Trophoblast cell (in vitro differentiated cells and primary cell): ENCODE measurements around the gene IWS1.

Experiments
- DNase-seq, 2 donors: peaks; one replicate each; pipeline ENCODE4 v3.0.0-alpha.2; 2016
- H2AFZ ChIP-seq: 2 replicates; pipeline ENCODE4 v1.6.1; 2013; ENCODE audit warnings: low read length, moderate library complexity, mild to moderate bottlenecking; ENCODE audit not compliant: insufficient read depth, poor library complexity
- H2AK5ac ChIP-seq: 2 replicates; pipeline ENCODE4 v1.6.1; 2013; ENCODE audit warnings: mild to moderate bottlenecking, low read length
- H2BK120ac ChIP-seq: 2 replicates; pipeline ENCODE4 v1.6.1; 2013; ENCODE audit warnings: low read length, mild to moderate bottlenecking, moderate library complexity; ENCODE audit not compliant: insufficient read depth, poor library complexity
- H2BK12ac ChIP-seq: 2 replicates; pipeline ENCODE4 v1.6.1; 2013; ENCODE audit warnings: mild to moderate bottlenecking, low read length, moderate library complexity
- H2BK5ac ChIP-seq: 2 replicates; pipeline ENCODE4 v1.6.1; 2013; ENCODE audit warnings: low read length, low read depth, moderate library complexity, mild to moderate bottlenecking; ENCODE audit not compliant: poor library complexity
- H3K14ac ChIP-seq: 2 replicates; pipeline ENCODE4 v1.6.1; 2013; ENCODE audit warnings: mild to moderate bottlenecking, low read length
- H3K18ac ChIP-seq: 2 replicates; pipeline ENCODE4 v1.6.1; 2013; ENCODE audit warnings: mild to moderate bottlenecking, low read length
- H3K23ac ChIP-seq: 2 replicates; pipeline ENCODE4 v1.6.1; 2013; ENCODE audit warnings: low read length
- H3K27ac ChIP-seq: 2 replicates; pipeline ENCODE4 v1.5.1; 2013; ENCODE audit warnings: low read depth, mild to moderate bottlenecking, inconsistent platforms, low read length, moderate library complexity
- H3K27me3 ChIP-seq: 2 replicates; pipeline ENCODE4 v1.6.1; 2013; ENCODE audit warnings: inconsistent platforms, mild to moderate bottlenecking, low read length, moderate library complexity; ENCODE audit not compliant: insufficient read depth
- H3K36me3 ChIP-seq, 2 experiments: 1 replicate in 1 of 2; 2 replicates in 1 of 2; pipeline ENCODE4 v1.6.1; 2013; ENCODE audit warnings: low read length in 2 of 2, mild to moderate bottlenecking in 2 of 2, moderate library complexity in 1 of 2; ENCODE audit not compliant: insufficient read depth in 2 of 2, control insufficient read depth in 1 of 2
- H3K4ac ChIP-seq: 2 replicates; pipeline ENCODE4 v1.6.1; 2013; ENCODE audit warnings: low read depth, mild to moderate bottlenecking, low read length, moderate library complexity
- H3K4me1 ChIP-seq, 2 experiments: 1 replicate in 1 of 2; 2 replicates in 1 of 2; pipeline ENCODE4 v1.6.1; 2013; ENCODE audit warnings: low read length in 2 of 2, mild to moderate bottlenecking in 2 of 2, moderate library complexity in 1 of 2; ENCODE audit not compliant: insufficient read depth in 2 of 2, control insufficient read depth in 1 of 2
- H3K4me2 ChIP-seq: 2 replicates; pipeline ENCODE4 v1.6.1; 2013; ENCODE audit warnings: inconsistent platforms, mild to moderate bottlenecking, low read length, moderate library complexity
- H3K4me3 ChIP-seq: 2 replicates; pipeline ENCODE4 v1.5.1; 2013; ENCODE audit warnings: mild to moderate bottlenecking, low read depth, low read length, inconsistent platforms
- H3K79me1 ChIP-seq: one replicate; pipeline ENCODE4 v1.6.1; 2013; ENCODE audit warnings: low read length
- H3K79me2 ChIP-seq: 2 replicates; pipeline ENCODE4 v1.6.1; 2013; ENCODE audit warnings: low read length, mild to moderate bottlenecking; ENCODE audit not compliant: control insufficient read depth, insufficient read depth, poor library complexity
- H3K9ac ChIP-seq: 2 replicates; pipeline ENCODE4 v1.6.1; 2013; ENCODE audit warnings: mild to moderate bottlenecking, low read length
- H3K9me3 ChIP-seq: 2 replicates; pipeline ENCODE4 v1.6.1; 2013; ENCODE audit warnings: low read depth, mild to moderate bottlenecking, control low read depth, inconsistent platforms, low read length; ENCODE audit not compliant: insufficient read depth
- H4K12ac ChIP-seq: 2 replicates; pipeline ENCODE4 v1.6.1; 2013; ENCODE audit warnings: low read depth, mild to moderate bottlenecking, low read length, moderate library complexity
- H4K8ac ChIP-seq: 2 replicates; pipeline ENCODE4 v1.6.1; 2013; ENCODE audit warnings: low read depth, mild to moderate bottlenecking, low read length, moderate library complexity
- H4K91ac ChIP-seq: one replicate; pipeline ENCODE4 v1.6.1; 2013; ENCODE audit warnings: low read depth, mild to moderate bottlenecking, low read length, moderate library complexity
- WGBS: extraction: QIAGEN DNeasy Blood & Tissue Kit; methylation state at CpG from one replicate; pipeline ENCODE4 v1.1.7; 2013; ENCODE audit warnings: missing lambda C conversion rate; ENCODE audit not compliant: insufficient read length, insufficient coverage; ENCODE audit errors: extremely low coverage; 5-methylcytosine and 5-hydroxymethylcytosine counted together

Gene IWS1

GRCh38 chr2:127498386-127498785 is 27.9 kb downstream of the IWS1 start:
- Histone ChIP-seq H3K79me2 (no peaks in the 10 kb centered on the region), H2BK5ac (no peak overlapping the region), H3K14ac (no peak overlapping the region), H3K79me1 (no peaks in the 10 kb centered on the region), H3K4me1 (no peaks in the 10 kb centered on the region), H3K4ac (no peak overlapping the region), H2AFZ (no peak overlapping the region), H3K23ac (no peak overlapping the region), H3K9ac (no peak overlapping the region), H2BK12ac (no peak overlapping the region), H2AK5ac (no peak overlapping the region), H4K12ac (no peak overlapping the region), H3K27me3 (no peaks in the 10 kb centered on the region), H3K18ac (no peak overlapping the region), H3K36me3 (peaks cover 8 to 24% of the 10 kb centered on the region in 2 experiments), H3K4me2 (no peak overlapping the region), H3K9me3 (no peaks in the 10 kb centered on the region), H4K8ac (no peak overlapping the region), H3K4me3 (no peak overlapping the region), H3K27ac (no peak overlapping the region), H4K91ac (no peak overlapping the region), H2BK120ac (no peak overlapping the region)
- DNase-seq, result peak in 1 of 2 donors; percentile 89
- WGBS, result no CpG with 5 or more reads among the region's 2 CpGs

GRCh38 chr2:127490283-127490682 is 36.0 kb downstream of the IWS1 start:
- Histone ChIP-seq H3K79me2 (no peaks in the 10 kb centered on the region), H3K4me3 (no peak overlapping the region), H3K4ac (no peak overlapping the region), H3K27ac (no peak overlapping the region), H3K4me1 (no peaks in the 10 kb centered on the region), H3K18ac (no peak overlapping the region), H4K8ac (no peak overlapping the region), H3K36me3 (peaks cover 25 to 56% of the 10 kb centered on the region in 2 experiments), H2BK12ac (no peak overlapping the region), H2BK120ac (no peak overlapping the region), H2BK5ac (no peak overlapping the region), H3K27me3 (no peaks in the 10 kb centered on the region), H3K23ac (no peak overlapping the region), H4K91ac (no peak overlapping the region), H3K14ac (no peak overlapping the region), H4K12ac (no peak overlapping the region), H2AK5ac (no peak overlapping the region), H3K9me3 (no peaks in the 10 kb centered on the region), H2AFZ (no peak overlapping the region), H3K9ac (no peak overlapping the region), H3K4me2 (no peak overlapping the region), H3K79me1 (no peaks in the 10 kb centered on the region)
- no peak for DNase-seq
- WGBS, result no CpG with 5 or more reads among the region's 4 CpGs

GRCh38 chr2:127486247-127487058 is 39.8 kb downstream of the IWS1 start:
- no peaks in the 10 kb centered on the region for H3K9me3 ChIP-seq
- no peak overlapping the region for H3K4ac ChIP-seq
- H3K79me2 ChIP-seq, result no peaks in the 10 kb centered on the region
- H2BK5ac ChIP-seq, result no peak overlapping the region
- H3K27me3 ChIP-seq, result no peaks in the 10 kb centered on the region
- H3K4me1 ChIP-seq, result no peaks in the 10 kb centered on the region
- WGBS, result no CpG with 5 or more reads among the region's 8 CpGs
- H4K91ac ChIP-seq, result no peak overlapping the region
- no peak overlapping the region for H3K23ac ChIP-seq
- H2AFZ ChIP-seq, result no peak overlapping the region
- no peaks in the 10 kb centered on the region for H3K79me1 ChIP-seq
- H4K12ac ChIP-seq, result no peak overlapping the region
- H2BK12ac ChIP-seq, result no peak overlapping the region
- H3K18ac ChIP-seq, result no peak overlapping the region
- H2BK120ac ChIP-seq, result no peak overlapping the region
- H3K36me3 ChIP-seq, result peaks cover 32 to 57% of the 10 kb centered on the region in 2 experiments
- no peak overlapping the region for H3K4me2 ChIP-seq
- H3K4me3 ChIP-seq, result no peak overlapping the region
- H3K27ac ChIP-seq, result no peak overlapping the region
- DNase-seq, result no peak
- no peak overlapping the region for H2AK5ac ChIP-seq
- no peak overlapping the region for H4K8ac ChIP-seq
- H3K14ac ChIP-seq, result no peak overlapping the region
- no peak overlapping the region for H3K9ac ChIP-seq

- H3K9ac ChIP-seq, result no peak overlapping the region
- no peak overlapping the region for H2BK5ac ChIP-seq
- H2BK12ac ChIP-seq, result no peak overlapping the region
- H2AK5ac ChIP-seq, result no peak overlapping the region
- no peak overlapping the region for H3K4ac ChIP-seq
- no peaks in the 10 kb centered on the region for H3K79me1 ChIP-seq
- no peak overlapping the region for H3K18ac ChIP-seq
- no CpG with 5 or more reads among the region's 5 CpGs for WGBS
- H3K27me3 ChIP-seq, result no peaks in the 10 kb centered on the region
- H3K14ac ChIP-seq, result no peak overlapping the region
- DNase-seq, result no peak
- no peaks in the 10 kb centered on the region for H3K79me2 ChIP-seq
- no peak overlapping the region for H3K27ac ChIP-seq
- no peak overlapping the region for H4K91ac ChIP-seq
- H3K4me3 ChIP-seq, result no peak overlapping the region
- H3K36me3 ChIP-seq, result peaks cover 30 to 59% of the 10 kb centered on the region in 2 experiments
- no peak overlapping the region for H4K8ac ChIP-seq
- H4K12ac ChIP-seq, result no peak overlapping the region
- no peak overlapping the region for H3K4me2 ChIP-seq
- H2BK120ac ChIP-seq, result no peak overlapping the region
- no peak overlapping the region for H2AFZ ChIP-seq
- H3K9me3 ChIP-seq, result no peaks in the 10 kb centered on the region
- H3K23ac ChIP-seq, result no peak overlapping the region
- no peaks in the 10 kb centered on the region for H3K4me1 ChIP-seq
These were observed 40.6 kb downstream of the IWS1 start for GRCh38 chr2:127485694-127486071.
